PC-9 (cell line): ENCODE data around the gene CYFIP1. TPM values are rescaled to one million over a fixed set of nuclear protein-coding genes. Genes with fewer than 3 reads are reported as not detected.

Experiments used
- BruUV-seq: library from RNA; stranded (reverse); fragments of 400-500 nt; replicated peaks from 2 replicates; lab custom pipeline; 2021; lab: Mats Ljungman, UMichigan
- CTCF ChIA-PET: fragments of 300-600 bp; sonication (Branson Sonifier 250); formaldehyde crosslinking; loops from one replicate; lab custom pipeline; 2022; ENCODE audit warnings: antibody characterized with exemption; lab: Charles Lee
- POLR2A ChIA-PET: fragments of 300-600 bp; sonication (Branson Sonifier 250); formaldehyde crosslinking; loops from one replicate; lab custom pipeline; 2022; ENCODE audit warnings: antibody characterized with exemption; ENCODE audit not compliant: unreplicated experiment; lab: Charles Lee
- DNase-seq, 2 experiments: peaks; one replicate each; pipeline versions ENCODE4 v3.0.0 to v3.0.0-alpha.2; 2015 to 2022; ENCODE audit warnings: mixed read lengths in 1 of 2
- H2AFZ ChIP-seq: fragments of 200-600 bp; sonication (generic); 2 replicates; pipeline ENCODE4 v1.8.1; 2017; ENCODE audit warnings: antibody characterized with exemption
- H3F3A ChIP-seq: fragments of 200-600 bp; sonication (generic); 2 replicates; pipeline ENCODE4 v1.8.1; 2017; ENCODE audit warnings: antibody characterized with exemption, mild to moderate bottlenecking, low read depth; ENCODE audit not compliant: insufficient read depth
- H3K27ac ChIP-seq: fragments of 200-600 bp; sonication (generic); 2 replicates; pipeline ENCODE4 v1.6.1; 2016; ENCODE audit warnings: mixed run types
- H3K27me3 ChIP-seq: fragments of 200-600 bp; sonication (generic); 2 replicates; pipeline ENCODE4 v1.6.1; 2016; ENCODE audit warnings: low read depth, mixed run types; ENCODE audit not compliant: insufficient read depth
- H3K36me3 ChIP-seq: fragments of 200-600 bp; sonication (generic); 2 replicates; pipeline ENCODE4 v1.6.1; 2016; ENCODE audit warnings: low read depth, mixed run types
- H3K4me1 ChIP-seq: fragments of 200-600 bp; sonication (generic); replicated peaks from 2 replicates; pipeline ENCODE4 v1.6.1; 2016; ENCODE audit warnings: mixed run types; ENCODE audit not compliant: insufficient read depth
- H3K4me2 ChIP-seq: fragments of 200-600 bp; sonication (generic); 2 replicates; pipeline ENCODE4 v1.6.1; 2017; ENCODE audit warnings: mixed run types
- H3K4me3 ChIP-seq: fragments of 200-600 bp; sonication (generic); 2 replicates; pipeline ENCODE4 v1.6.1; 2016; ENCODE audit warnings: mixed run types
- H3K79me2 ChIP-seq: fragments of 200-600 bp; sonication (generic); 2 replicates; pipeline ENCODE4 v1.6.1; 2017; ENCODE audit warnings: low read depth, mixed run types
- H3K9me2 ChIP-seq: fragments of 200-600 bp; sonication (generic); 2 replicates; pipeline ENCODE4 v1.8.1; 2017; ENCODE audit warnings: mild to moderate bottlenecking; ENCODE audit not compliant: insufficient read depth
- H3K9me3 ChIP-seq: fragments of 200-600 bp; sonication (generic); 2 replicates; pipeline ENCODE4 v1.8.1; 2016; ENCODE audit warnings: low read depth; ENCODE audit not compliant: insufficient read depth
- H4K20me1 ChIP-seq: fragments of 200-600 bp; sonication (generic); 2 replicates; pipeline ENCODE4 v1.8.1; 2017; ENCODE audit not compliant: insufficient read depth
- CTCF ChIP-seq: fragments of 200-600 bp; sonication (generic); conservative IDR thresholded peaks from 2 replicates; pipeline ENCODE4 v1.6.1; 2017; ENCODE audit warnings: mixed run types, antibody characterized with exemption, mild to moderate bottlenecking, moderate library complexity
- EZH2 ChIP-seq: fragments of 200-600 bp; sonication (generic); IDR thresholded peaks from 2 replicates; pipeline ENCODE4 v1.8.0; 2017; ENCODE audit warnings: antibody characterized with exemption, low read depth
- intact Hi-C: fragments of 100-400 bp; cut with micrococcal nuclease; formaldehyde crosslinking; loops from one replicate; pipeline ENCODE4 v1.10.0; 2022; ENCODE audit not compliant: unreplicated experiment
- total RNA-seq: library from RNA; stranded (reverse); gene quantifications from 2 replicates; pipeline ENCODE4 v1.2.3, GENCODE V29; 2021

The CYFIP1 gene
- total RNA-seq, 1 experiment from 2014 or later: 114 TPM

- no peaks in the 10 kb centered on the region for H3K9me3 ChIP-seq
- BruUV-seq: no TSS peak
- no peaks in the 10 kb centered on the region for H3K27me3 ChIP-seq
- TF ChIP-seq CTCF: no peak
- TF ChIP-seq EZH2: no peak
- H2AFZ ChIP-seq: no peak overlapping the region
- H3K79me2 ChIP-seq: no peaks in the 10 kb centered on the region
- POLR2A ChIA-PET: no interaction called here
- no peaks in the 10 kb centered on the region for H4K20me1 ChIP-seq
- intact Hi-C loops: no loop called here
- DNase-seq: no peak
- CTCF ChIA-PET: interaction anchor here (0.5 kb wide), 1 partner anchor 240 kb away, joined by 8 read pairs; no protein-coding TSS in a partner anchor
- H3K9me2 ChIP-seq: no peaks in the 10 kb centered on the region
- no peak overlapping the region for H3K27ac ChIP-seq
- H3K4me2 ChIP-seq: no peak overlapping the region
- H3K36me3 ChIP-seq: no peaks in the 10 kb centered on the region
- no peak overlapping the region for H3K4me3 ChIP-seq
- H3F3A ChIP-seq: no peaks in the 10 kb centered on the region
- H3K4me1 ChIP-seq: no peaks in the 10 kb centered on the region
Observed at GRCh38 chr15:22902981-22903380, 77.2 kb downstream of the CYFIP1 start.

- CTCF ChIA-PET: no interaction called here
- no peaks in the 10 kb centered on the region for H3K27me3 ChIP-seq
- H3K36me3 ChIP-seq: no peaks in the 10 kb centered on the region
- H3K79me2 ChIP-seq: no peaks in the 10 kb centered on the region
- no peak overlapping the region for H2AFZ ChIP-seq
- H3K4me1 ChIP-seq: no peaks in the 10 kb centered on the region
- H3K9me3 ChIP-seq: no peaks in the 10 kb centered on the region
- intact Hi-C loops: no loop called here
- BruUV-seq: no TSS peak
- TF ChIP-seq CTCF (no peak), EZH2 (no peak)
- no peak overlapping the region for H3K27ac ChIP-seq
- H3K4me3 ChIP-seq: no peak overlapping the region
- no peak for DNase-seq
- no peaks in the 10 kb centered on the region for H4K20me1 ChIP-seq
- H3K4me2 ChIP-seq: no peak overlapping the region
- POLR2A ChIA-PET: no interaction called here
- H3F3A ChIP-seq: no peaks in the 10 kb centered on the region
- H3K9me2 ChIP-seq: no peaks in the 10 kb centered on the region
Observed at GRCh38 chr15:22902578-22902977, 77.6 kb downstream of the CYFIP1 start.

- Histone ChIP-seq H3K9me2 (no peaks in the 10 kb centered on the region), H2AFZ (no peak overlapping the region), H3K9me3 (no peaks in the 10 kb centered on the region), H4K20me1 (no peaks in the 10 kb centered on the region), H3K27me3 (no peaks in the 10 kb centered on the region), H3K27ac (no peak overlapping the region), H3K4me3 (no peak overlapping the region), H3K4me2 (no peak overlapping the region), H3F3A (no peaks in the 10 kb centered on the region), H3K4me1 (peaks cover 2% of the 10 kb centered on the region), H3K36me3 (no peaks in the 10 kb centered on the region), H3K79me2 (no peaks in the 10 kb centered on the region)
- DNase-seq: no peak
- intact Hi-C loops: no loop called here
- ChIA-PET CTCF (no interaction called here), POLR2A (no interaction called here)
- BruUV-seq: no TSS peak
- TF ChIP-seq CTCF: no peak
- TF ChIP-seq EZH2: no peak
Observed at GRCh38 chr15:22902046-22902445, 78.1 kb downstream of the CYFIP1 start.
